AG09309 (cell line): ENCODE measurements around the gene IRF7.
A peak's percentile ranks its signal among the peaks of the same experiment; 100 is the strongest.

Source experiments
- DNase-seq: peaks from one replicate; pipeline ENCODE4 v3.0.0-alpha.2; 2010; ENCODE audit warnings: low read depth
- H3K4me3 ChIP-seq: 2 replicates; pipeline ENCODE4 v1.5.1; 2011; ENCODE audit warnings: mild to moderate bottlenecking, low read depth, low read length, moderate library complexity; ENCODE audit not compliant: control insufficient read depth
- TF ChIP-seq, protein P1 (sequence below): IDR thresholded peaks from 2 replicates; pipeline ENCODE4 v1.5.1; 2011; ENCODE audit warnings: mild to moderate bottlenecking, low read depth, low read length, inconsistent platforms; ENCODE audit not compliant: insufficient read depth, control insufficient read depth; ENCODE audit errors: missing control alignments

IRF7 gene

DNA sequence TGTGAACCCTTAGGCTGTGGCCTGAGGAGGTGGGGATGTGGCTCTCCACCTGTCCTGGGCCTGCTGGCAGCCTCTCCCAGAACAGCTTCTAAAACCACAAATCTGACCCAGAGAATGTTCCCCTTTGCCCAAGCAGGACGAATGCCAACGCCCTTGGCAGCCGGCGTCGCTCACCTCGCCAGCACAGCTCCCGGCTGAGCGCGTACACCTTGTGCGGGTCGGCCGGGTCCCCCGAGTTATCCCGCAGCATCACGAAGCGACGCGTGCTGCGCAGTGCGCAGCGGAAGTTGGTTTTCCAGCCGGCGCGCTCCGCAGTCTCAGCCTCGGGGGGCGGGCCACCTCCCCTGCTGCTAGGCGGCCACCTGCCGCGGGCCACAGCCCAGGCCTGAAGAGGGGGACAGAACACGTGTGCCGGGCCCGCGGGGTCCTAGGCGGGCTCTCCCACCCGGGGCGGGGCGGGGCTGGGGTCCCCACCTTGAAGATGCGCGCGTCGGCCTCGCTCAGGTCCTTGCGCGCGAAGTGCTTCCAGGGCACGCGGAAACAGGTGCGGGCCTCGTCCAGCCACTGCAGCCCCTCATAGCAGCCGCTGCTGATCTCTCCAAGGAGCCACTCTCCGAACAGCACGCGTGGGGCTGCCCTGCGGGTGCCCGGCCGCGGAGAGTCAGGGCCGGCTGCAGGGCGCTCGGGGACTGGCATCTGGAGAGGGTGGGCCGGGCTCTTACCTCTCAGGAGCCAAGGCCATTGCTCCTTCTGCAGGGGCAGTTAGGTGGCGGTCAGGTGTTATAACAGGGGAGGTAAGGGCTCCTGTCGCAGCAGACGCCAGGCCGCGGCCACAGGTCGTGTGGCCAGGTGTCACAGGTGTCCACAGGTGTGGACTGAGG lies 887 bp downstream of the IRF7 start:
- TF ChIP-seq, protein P1, sequence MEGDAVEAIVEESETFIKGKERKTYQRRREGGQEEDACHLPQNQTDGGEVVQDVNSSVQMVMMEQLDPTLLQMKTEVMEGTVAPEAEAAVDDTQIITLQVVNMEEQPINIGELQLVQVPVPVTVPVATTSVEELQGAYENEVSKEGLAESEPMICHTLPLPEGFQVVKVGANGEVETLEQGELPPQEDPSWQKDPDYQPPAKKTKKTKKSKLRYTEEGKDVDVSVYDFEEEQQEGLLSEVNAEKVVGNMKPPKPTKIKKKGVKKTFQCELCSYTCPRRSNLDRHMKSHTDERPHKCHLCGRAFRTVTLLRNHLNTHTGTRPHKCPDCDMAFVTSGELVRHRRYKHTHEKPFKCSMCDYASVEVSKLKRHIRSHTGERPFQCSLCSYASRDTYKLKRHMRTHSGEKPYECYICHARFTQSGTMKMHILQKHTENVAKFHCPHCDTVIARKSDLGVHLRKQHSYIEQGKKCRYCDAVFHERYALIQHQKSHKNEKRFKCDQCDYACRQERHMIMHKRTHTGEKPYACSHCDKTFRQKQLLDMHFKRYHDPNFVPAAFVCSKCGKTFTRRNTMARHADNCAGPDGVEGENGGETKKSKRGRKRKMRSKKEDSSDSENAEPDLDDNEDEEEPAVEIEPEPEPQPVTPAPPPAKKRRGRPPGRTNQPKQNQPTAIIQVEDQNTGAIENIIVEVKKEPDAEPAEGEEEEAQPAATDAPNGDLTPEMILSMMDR, result no peak
- no peak for DNase-seq
- H3K4me3 ChIP-seq, result peak overlapping the region; percentile 70

DNA sequence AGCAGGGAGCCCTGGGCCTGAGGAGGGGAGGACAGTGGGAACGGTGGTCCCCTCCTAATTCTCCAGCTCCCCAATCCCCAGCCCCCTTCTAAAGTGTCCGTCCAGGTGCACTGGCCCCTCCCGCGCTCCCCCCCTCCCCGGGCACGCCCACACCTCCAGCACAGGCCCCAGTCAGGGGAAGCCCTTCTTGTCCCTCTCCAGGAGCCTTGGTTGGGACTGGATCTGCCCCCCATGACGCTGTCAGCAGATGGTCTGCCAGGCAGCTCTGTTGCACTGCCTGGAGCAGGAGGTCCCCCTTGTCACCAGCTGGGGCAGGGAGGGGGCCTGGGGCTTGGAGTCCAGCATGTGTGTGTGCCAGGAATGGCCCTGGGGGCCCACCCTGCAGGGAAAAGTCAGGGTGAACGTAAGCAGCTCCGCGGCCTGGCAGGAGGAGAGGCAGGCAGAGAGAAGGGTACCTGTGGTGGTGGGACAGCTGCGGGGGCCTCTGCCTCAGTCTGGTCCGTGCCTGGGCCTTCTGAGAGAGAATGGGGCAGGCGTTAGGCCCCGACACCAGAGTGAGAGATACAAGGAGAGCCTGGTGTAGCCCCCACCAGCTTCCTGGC lies 1.6 kb downstream of the IRF7 start:
- H3K4me3 ChIP-seq, result no peak overlapping the region
- no peak for DNase-seq
- TF ChIP-seq, protein P1, result no peak

DNA sequence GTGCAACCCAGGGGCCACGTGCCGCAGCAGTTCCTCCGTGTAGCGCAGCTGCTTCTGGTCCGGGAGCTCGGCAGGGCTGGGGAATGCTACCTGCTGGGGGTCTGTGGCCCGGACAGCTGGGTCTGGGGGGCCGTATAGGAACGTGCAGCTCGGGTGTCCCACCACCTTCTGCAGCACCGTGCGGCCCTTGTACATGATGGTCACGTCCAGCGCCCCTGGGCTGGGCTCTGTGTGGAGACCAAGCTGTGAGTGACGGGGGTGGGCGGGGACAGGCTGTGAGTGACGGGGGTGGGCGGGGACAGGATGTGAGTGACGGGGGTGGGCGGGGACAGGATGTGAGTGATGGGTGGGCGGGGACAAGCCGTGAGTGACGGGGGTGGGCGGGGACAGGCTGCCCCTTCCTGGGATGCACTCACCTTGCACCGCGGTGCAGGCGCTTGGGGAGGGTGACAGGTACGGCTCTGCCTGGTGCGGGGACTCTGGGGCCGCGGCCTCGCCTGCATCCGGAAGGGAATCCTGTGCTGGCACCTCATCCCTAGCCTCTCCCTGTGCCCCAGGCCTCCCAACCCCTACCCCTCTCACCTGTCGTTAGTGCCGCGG lies 2.3 kb downstream of the IRF7 start:
- DNase-seq, result no peak
- H3K4me3 ChIP-seq, result no peak overlapping the region
- TF ChIP-seq, protein P1, result no peak

DNA sequence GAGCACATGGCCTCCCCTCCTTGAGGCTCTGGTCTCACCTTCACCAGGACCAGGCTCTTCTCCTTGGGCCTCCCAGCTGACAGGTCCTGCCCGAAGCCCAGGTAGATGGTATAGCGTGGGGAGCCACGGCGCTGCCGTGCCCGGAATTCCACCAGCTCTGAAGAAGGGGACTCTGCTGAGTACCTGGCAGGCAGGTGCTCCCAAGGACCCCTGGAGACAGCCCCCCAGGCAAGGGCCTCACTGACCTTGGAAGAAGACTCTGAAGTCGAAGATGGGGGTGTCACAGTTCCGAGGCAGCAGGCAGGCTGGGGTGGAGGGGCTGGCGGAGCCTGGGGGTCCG lies 2.8 kb downstream of the IRF7 start:
- DNase-seq, result no peak
- no peak overlapping the region for H3K4me3 ChIP-seq
- TF ChIP-seq, protein P1, result no peak

DNA sequence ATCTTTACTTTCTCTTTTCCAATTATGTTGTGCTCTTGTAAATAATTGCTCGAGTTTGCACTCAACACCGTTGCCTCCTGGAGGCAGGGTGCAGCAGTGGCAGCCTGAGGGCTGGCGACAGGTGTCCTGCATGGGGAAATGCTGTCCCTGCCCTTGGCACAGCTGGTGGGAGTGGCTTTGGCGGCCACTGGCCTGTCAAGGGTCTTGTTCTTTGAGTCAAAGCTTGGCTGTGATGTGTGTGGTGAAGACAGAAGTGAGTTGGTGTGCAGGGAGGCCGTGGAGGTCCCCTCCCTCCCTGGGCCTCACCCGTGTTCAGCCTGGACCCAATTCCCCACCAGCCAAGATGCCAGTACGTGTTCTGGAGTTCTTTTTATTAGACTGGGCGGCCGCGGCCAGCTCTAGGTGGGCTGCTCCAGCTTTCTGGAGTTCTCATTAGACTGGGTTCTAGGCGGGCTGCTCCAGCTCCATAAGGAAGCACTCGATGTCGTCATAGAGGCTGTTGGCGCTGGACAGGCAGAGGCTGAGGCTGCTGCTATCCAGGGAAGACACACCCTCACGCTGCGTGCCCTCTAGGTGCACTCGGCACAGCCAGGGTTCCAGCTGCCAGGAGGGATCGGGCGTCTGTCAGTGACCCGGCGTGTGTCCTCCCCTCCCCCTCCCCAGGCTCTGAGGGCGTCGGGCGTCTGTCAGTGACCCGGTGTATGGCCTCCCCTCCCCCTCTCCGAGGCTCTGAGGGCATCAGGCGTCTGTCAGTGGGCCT lies 3.4 kb downstream of the IRF7 start:
- DNase-seq, result no peak
- no peak overlapping the region for H3K4me3 ChIP-seq
- TF ChIP-seq, protein P1, result peak; percentile 21

DNA sequence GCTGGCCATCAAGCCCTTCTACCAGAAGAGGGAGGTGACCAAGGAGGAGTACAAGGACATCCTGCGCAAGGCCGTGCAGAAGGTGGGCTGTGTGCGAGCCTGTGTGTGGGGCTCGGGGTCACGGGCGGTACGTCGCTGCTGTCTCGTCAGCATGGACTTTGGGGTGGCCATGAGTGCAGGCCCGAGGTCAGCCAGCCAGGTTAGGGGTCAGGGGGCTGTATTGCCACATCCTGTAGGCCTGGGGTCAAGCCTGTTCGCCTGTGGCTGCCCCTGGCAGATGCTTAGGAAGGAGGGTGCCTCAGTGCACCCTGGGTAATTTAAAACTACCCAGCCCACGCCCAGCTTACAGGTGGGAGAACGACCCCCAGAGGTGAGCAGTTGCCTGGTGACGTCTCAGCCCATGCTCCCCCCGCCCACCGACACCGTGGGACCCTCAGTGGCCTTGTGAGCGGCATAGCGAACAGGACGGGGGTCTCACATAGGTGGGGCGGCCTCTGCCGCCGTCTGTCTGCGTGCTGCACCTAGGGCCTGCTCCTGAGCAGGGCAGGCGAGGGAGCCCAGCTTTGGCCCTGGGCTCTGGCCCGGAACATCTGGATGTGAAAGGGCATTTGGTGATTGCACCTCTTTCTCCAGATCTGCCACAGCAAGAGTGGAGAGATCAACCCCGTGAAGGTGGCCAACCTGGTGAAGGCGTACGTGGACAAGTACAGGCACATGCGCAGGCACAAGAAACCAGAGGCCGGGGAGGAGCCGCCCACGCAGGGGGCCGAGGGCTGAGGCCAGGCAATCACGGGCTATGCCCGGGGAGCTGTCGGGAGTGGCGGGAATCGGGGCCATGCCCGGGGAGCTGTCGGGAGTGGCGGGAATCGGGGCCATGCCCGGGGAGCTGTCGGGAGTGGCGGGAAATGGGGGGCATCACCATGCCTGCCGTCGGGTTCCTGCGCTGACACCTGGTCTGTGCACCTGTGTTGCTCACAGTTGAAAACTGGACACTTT lies 4.5 kb downstream of the IRF7 start:
- no peak overlapping the region for H3K4me3 ChIP-seq
- TF ChIP-seq, protein P1, result no peak
- no peak for DNase-seq
